HCT116 (cell line): ENCODE measurements around the gene ZDHHC16. TPM values are rescaled to one million over a fixed set of nuclear protein-coding genes. Genes with fewer than 3 reads are reported as not detected.
A peak's percentile ranks its signal among the peaks of the same experiment; 100 is the strongest.

Source experiments
- ATAC-seq: fragments of 200-7000 bp; cut with Tn5 transposase; 2 replicates; pipeline ENCODE4 v1.9.1; 2020; ENCODE audit warnings: mild to moderate bottlenecking, moderate library complexity
- BruUV-seq: library from RNA; stranded (reverse); fragments of 400-500 nt; replicated peaks from 2 replicates; lab custom pipeline; 2021; lab: Mats Ljungman, UMichigan
- CTCF ChIA-PET: fragments of 300-600 bp; sonication (Branson Sonifier 250); formaldehyde crosslinking; loops from one replicate; lab custom pipeline; 2021; ENCODE audit warnings: antibody characterized with exemption; lab: Charles Lee
- POLR2A ChIA-PET: fragments of 300-600, 350-600 bp; sonication (Branson Sonifier 250); formaldehyde crosslinking; loops from one replicate; lab custom pipeline; 2021; ENCODE audit warnings: antibody characterized with exemption; lab: Charles Lee
- RAD21 ChIA-PET, 2 experiments: fragments of 300-600 bp; sonication (Branson Sonifier 250); formaldehyde crosslinking; loops; one replicate each; lab custom pipeline; 2023; ENCODE audit warnings: low total read pairs in 2 of 2; ENCODE audit not compliant: uncharacterized antibody in 2 of 2, unreplicated experiment in 2 of 2, low non-redundant PET in 1 of 2; lab: Charles Lee
- DNase-seq: peaks from one replicate; pipeline ENCODE4 v3.0.0-alpha.2; 2010; ENCODE audit warnings: low read depth, low spot score
- H2AFZ ChIP-seq: fragments of 200-600 bp; shearing (Covaris generic), sonication (generic); 2 replicates; pipeline ENCODE4 v1.6.1; 2017; ENCODE audit warnings: low read depth, mixed run types, mixed read lengths, antibody characterized with exemption, low read length; ENCODE audit not compliant: poor library complexity, severe bottlenecking
- H3K27ac ChIP-seq: 2 replicates; pipeline ENCODE4 v1.5.1; 2012; ENCODE audit warnings: low read depth, low read length
- H3K27me3 ChIP-seq: fragments of 200-600 bp; sonication (generic); 2 replicates; pipeline ENCODE4 v1.6.1; 2016; ENCODE audit warnings: mixed run types, low read length, mixed read lengths; ENCODE audit not compliant: insufficient read depth
- H3K36me3 ChIP-seq, 2 experiments: fragments of 200-500 bp in 1 of 2; fragments of 200-600 bp in 1 of 2; sonication (Bioruptor generic) in 1 of 2; sonication (generic) in 1 of 2; 2 replicates each; pipeline versions ENCODE4 v1.5.1 to v1.6.1; 2014 to 2016; ENCODE audit warnings: low read length in 2 of 2, inconsistent platforms in 1 of 2, mixed read lengths in 1 of 2, mixed run types in 1 of 2; ENCODE audit not compliant: insufficient read depth in 2 of 2, control insufficient read depth in 1 of 2
- H3K4me1 ChIP-seq, 2 experiments: fragments of 200-600 bp in 1 of 2; sonication (generic) in 1 of 2; 2 replicates each; pipeline versions ENCODE4 v1.5.1 to v1.6.1; 2012 to 2017; ENCODE audit warnings: low read length in 2 of 2, inconsistent platforms in 1 of 2, mild to moderate bottlenecking in 1 of 2, mixed read lengths in 1 of 2, mixed run types in 1 of 2, moderate library complexity in 1 of 2; ENCODE audit not compliant: insufficient read depth in 2 of 2, control insufficient read depth in 1 of 2
- H3K4me2 ChIP-seq: fragments of 200-600 bp; sonication (generic); 2 replicates; pipeline ENCODE4 v1.6.1; 2017; ENCODE audit warnings: mixed run types, low read length, mixed read lengths
- H3K4me3 ChIP-seq, 2 experiments: fragments of 200-600 bp in 1 of 2; sonication (generic) in 1 of 2; replicated peaks in 1 of 2; 2 replicates each; pipeline ENCODE4 v1.5.1; 2011 to 2016; ENCODE audit warnings: low read length in 2 of 2, control low read depth in 1 of 2, low read depth in 1 of 2, mild to moderate bottlenecking in 1 of 2, mixed read lengths in 1 of 2, mixed run types in 1 of 2
- H3K79me2 ChIP-seq: fragments of 200-600 bp; sonication (generic); 2 replicates; pipeline ENCODE4 v1.6.1; 2017; ENCODE audit warnings: mild to moderate bottlenecking, mixed run types, low read length, moderate library complexity, mixed read lengths; ENCODE audit not compliant: insufficient read depth
- H3K9ac ChIP-seq: fragments of 200-600 bp; sonication (generic); 2 replicates; pipeline ENCODE4 v1.6.1; 2016; ENCODE audit warnings: low read length, mixed read lengths
- H3K9me2 ChIP-seq: fragments of 200-600 bp; sonication (generic), shearing (Covaris generic); 2 replicates; pipeline ENCODE4 v1.6.1; 2017; ENCODE audit warnings: mixed run types, mild to moderate bottlenecking, moderate library complexity; ENCODE audit not compliant: insufficient read depth
- H3K9me3 ChIP-seq, 2 experiments: fragments of 200-500 bp in 1 of 2; fragments of 200-600 bp in 1 of 2; sonication (Bioruptor generic) in 1 of 2; sonication (generic) in 1 of 2; 2 replicates each; pipeline ENCODE4 v1.6.1; 2014 to 2017; ENCODE audit warnings: low read length in 2 of 2, mixed read lengths in 2 of 2, inconsistent platforms in 1 of 2, low read depth in 1 of 2, mild to moderate bottlenecking in 1 of 2, mixed run types in 1 of 2, moderate library complexity in 1 of 2; ENCODE audit not compliant: control insufficient read depth in 1 of 2, insufficient read depth in 1 of 2
- H4K20me1 ChIP-seq: fragments of 200-600 bp; sonication (generic), shearing (Covaris generic); 2 replicates; pipeline ENCODE4 v1.6.1; 2017; ENCODE audit warnings: mixed run types, mild to moderate bottlenecking, moderate library complexity; ENCODE audit not compliant: insufficient read depth
- CBX3 ChIP-seq: IDR thresholded peaks from 2 replicates; pipeline ENCODE4 v1.6.1; 2012; ENCODE audit warnings: low read depth
- EGR1 ChIP-seq: IDR thresholded peaks from 2 replicates; pipeline ENCODE4 v1.6.1; 2012; ENCODE audit warnings: low read depth
- EZH2 ChIP-seq: fragments of 200-600 bp; sonication (generic); IDR thresholded peaks from 2 replicates; pipeline ENCODE4 v1.6.1; 2017; ENCODE audit warnings: antibody characterized with exemption, mixed run types
- POLR2AphosphoS5 ChIP-seq: IDR thresholded peaks from 2 replicates; pipeline ENCODE4 v1.6.1; 2011; ENCODE audit warnings: mild to moderate bottlenecking, low read depth, low read length, moderate library complexity
- RAD21 ChIP-seq: IDR thresholded peaks from 2 replicates; pipeline ENCODE4 v1.6.1; 2012; ENCODE audit warnings: low read depth, mild to moderate bottlenecking
- SIN3A ChIP-seq: IDR thresholded peaks from 2 replicates; pipeline ENCODE4 v1.6.1; 2012; ENCODE audit warnings: low read depth
- SRF ChIP-seq: IDR thresholded peaks from 2 replicates; pipeline ENCODE4 v1.6.1; 2012; ENCODE audit warnings: low read depth
- ZFX ChIP-seq: fragments of 450-650 bp; IDR thresholded peaks from 2 replicates; pipeline ENCODE4 v1.6.1; 2017
- intact Hi-C: fragments of 100-400 bp; cut with micrococcal nuclease; formaldehyde crosslinking; loops from 2 replicates; pipeline ENCODE4 v1.10.0; 2022
- total RNA-seq: library from RNA; stranded (reverse); gene quantifications from one replicate; pipeline ENCODE4 v1.2.1, GENCODE V29; 2021; ENCODE audit not compliant: unreplicated experiment
- TF ChIP-seq, protein P1 (sequence below): IDR thresholded peaks from 2 replicates; pipeline ENCODE4 v1.6.1; 2011; ENCODE audit warnings: mild to moderate bottlenecking, low read length, moderate library complexity; ENCODE audit not compliant: insufficient replicate concordance; ENCODE audit errors: extremely low read depth
- TF ChIP-seq, protein P2 (sequence below): IDR thresholded peaks from 2 replicates; pipeline ENCODE4 v1.6.1; 2012
- TF ChIP-seq, protein P3 (sequence below), 3 experiments: fragments of 200-600 bp in 1 of 3; sonication (generic) in 1 of 3; IDR thresholded peaks in 2 of 3; conservative IDR thresholded peaks in 1 of 3; 2 replicates each; pipeline ENCODE4 v1.5.1; 2012 to 2017; ENCODE audit warnings: low read depth in 2 of 3, low read length in 2 of 3, antibody characterized with exemption in 1 of 3, borderline replicate concordance in 1 of 3, control low read depth in 1 of 3, mild to moderate bottlenecking in 1 of 3, mixed read lengths in 1 of 3, mixed run types in 1 of 3, moderate library complexity in 1 of 3; ENCODE audit not compliant: insufficient read depth in 1 of 3
- TF ChIP-seq, protein P4 (sequence below): IDR thresholded peaks from 2 replicates; pipeline ENCODE4 v1.6.1; 2012; ENCODE audit warnings: low read depth

ZDHHC16 gene
- total RNA-seq, 1 experiment from 2014 or later, result 34.0 TPM

DNA sequence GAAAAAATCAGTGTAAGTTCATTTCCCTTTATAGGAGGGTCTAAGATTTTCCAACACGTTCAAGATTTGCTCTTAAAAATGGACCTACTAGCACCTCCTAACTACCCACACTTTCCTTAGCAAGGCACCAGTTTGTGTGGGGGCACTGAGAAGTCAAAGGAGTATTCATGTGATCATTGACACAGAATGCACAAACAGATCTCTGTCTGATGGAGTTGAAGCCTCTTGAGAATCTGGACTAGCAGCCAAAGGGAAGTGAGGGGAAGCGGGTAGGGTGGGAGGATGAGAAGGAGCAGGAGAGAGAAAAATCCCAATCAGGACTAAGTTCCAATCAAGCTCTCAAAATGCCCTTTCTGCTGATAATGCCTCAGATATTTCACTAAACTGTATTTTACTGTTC lies 48.2 kb downstream of the ZDHHC16 start:
- intact Hi-C loops, result no loop called here
- Histone ChIP-seq H3K79me2 (peaks cover 87% of the 10 kb centered on the region), H2AFZ (no peak overlapping the region), H3K27ac (no peak overlapping the region), H3K9me3 (no peaks in the 10 kb centered on the region), H3K9me2 (no peaks in the 10 kb centered on the region), H3K4me2 (no peak overlapping the region), H3K4me1 (peaks cover 2 to 8% of the 10 kb centered on the region in 2 experiments; a peak in 2 of 4 replicates), H3K9ac (no peak overlapping the region), H3K27me3 (no peaks in the 10 kb centered on the region), H3K4me3 (no peak overlapping the region), H3K36me3 (no peaks in the 10 kb centered on the region; a peak in 1 of 4 replicates), H4K20me1 (no peaks in the 10 kb centered on the region)
- POLR2A ChIA-PET, result no interaction called here
- BruUV-seq, result no TSS peak
- CTCF ChIA-PET, result no interaction called here
- no peak for DNase-seq
- TF ChIP-seq, protein P1, sequence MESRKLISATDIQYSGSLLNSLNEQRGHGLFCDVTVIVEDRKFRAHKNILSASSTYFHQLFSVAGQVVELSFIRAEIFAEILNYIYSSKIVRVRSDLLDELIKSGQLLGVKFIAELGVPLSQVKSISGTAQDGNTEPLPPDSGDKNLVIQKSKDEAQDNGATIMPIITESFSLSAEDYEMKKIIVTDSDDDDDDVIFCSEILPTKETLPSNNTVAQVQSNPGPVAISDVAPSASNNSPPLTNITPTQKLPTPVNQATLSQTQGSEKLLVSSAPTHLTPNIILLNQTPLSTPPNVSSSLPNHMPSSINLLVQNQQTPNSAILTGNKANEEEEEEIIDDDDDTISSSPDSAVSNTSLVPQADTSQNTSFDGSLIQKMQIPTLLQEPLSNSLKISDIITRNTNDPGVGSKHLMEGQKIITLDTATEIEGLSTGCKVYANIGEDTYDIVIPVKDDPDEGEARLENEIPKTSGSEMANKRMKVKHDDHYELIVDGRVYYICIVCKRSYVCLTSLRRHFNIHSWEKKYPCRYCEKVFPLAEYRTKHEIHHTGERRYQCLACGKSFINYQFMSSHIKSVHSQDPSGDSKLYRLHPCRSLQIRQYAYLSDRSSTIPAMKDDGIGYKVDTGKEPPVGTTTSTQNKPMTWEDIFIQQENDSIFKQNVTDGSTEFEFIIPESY, result no peak
- RAD21 ChIA-PET, result no interaction called here
- no peak for ATAC-seq

DNA sequence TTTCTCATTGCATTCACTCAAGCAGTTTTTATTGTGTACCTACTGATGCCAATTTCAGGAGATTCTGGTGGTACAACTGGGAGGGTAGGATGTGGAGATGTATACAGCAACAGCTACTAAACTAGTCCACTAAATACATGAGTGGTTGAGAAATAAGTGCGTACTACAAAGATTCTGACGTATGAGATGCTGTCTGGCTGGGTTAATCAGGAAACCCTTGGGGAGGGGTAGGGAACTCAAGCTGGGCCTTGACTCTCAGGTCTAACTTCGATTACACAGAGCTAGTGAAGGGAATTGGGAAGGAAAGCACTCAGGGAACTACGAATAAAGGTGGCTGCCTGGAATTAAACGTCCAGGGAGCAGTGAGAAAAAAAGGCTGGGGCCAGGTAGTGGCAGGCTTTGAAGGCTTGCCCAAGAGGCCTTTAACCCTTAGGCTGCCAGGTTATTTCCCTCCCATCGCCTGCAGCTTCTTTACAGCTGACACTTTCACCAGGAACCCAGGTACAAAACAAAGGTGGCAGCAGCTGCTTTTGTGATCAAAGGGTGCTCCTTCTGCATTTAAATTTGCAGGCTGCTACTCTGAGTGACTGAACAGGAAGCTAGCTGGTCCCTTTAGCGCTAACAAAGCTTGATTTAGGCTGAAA lies 49.0 kb downstream of the ZDHHC16 start:
- Histone ChIP-seq H3K4me2 (no peak overlapping the region), H3K4me3 (no peak overlapping the region), H4K20me1 (no peaks in the 10 kb centered on the region), H3K36me3 (no peaks in the 10 kb centered on the region; a peak in 1 of 4 replicates), H3K9me3 (no peaks in the 10 kb centered on the region), H3K27ac (no peak overlapping the region), H3K4me1 (peaks cover 5 to 12% of the 10 kb centered on the region in 2 experiments; a peak in 3 of 4 replicates), H3K9me2 (no peaks in the 10 kb centered on the region), H3K9ac (no peak overlapping the region), H3K27me3 (no peaks in the 10 kb centered on the region), H3K79me2 (peaks cover 79% of the 10 kb centered on the region), H2AFZ (no peak overlapping the region)
- ChIA-PET CTCF (no interaction called here), POLR2A (no interaction called here), RAD21 (no interaction called here)
- BruUV-seq, result TSS peak; percentile 1
- no peak for DNase-seq
- no peak for ATAC-seq
- intact Hi-C loops, result loop anchor here (5.0 kb wide), 1 partner anchor 48 kb away; the partner anchor contains the start of genes EXOSC1 and ZDHHC16
- no peak for TF ChIP-seq RAD21
- TF ChIP-seq ZFX, result no peak
- no peak for TF ChIP-seq EGR1
- TF ChIP-seq EZH2, result no peak
- TF ChIP-seq SRF, result no peak
- TF ChIP-seq POLR2AphosphoS5, result no peak
- no peak for TF ChIP-seq SIN3A
- no peak for TF ChIP-seq CBX3
- TF ChIP-seq, protein P2, sequence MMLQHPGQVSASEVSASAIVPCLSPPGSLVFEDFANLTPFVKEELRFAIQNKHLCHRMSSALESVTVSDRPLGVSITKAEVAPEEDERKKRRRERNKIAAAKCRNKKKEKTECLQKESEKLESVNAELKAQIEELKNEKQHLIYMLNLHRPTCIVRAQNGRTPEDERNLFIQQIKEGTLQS, result no peak
- TF ChIP-seq, protein P3, sequence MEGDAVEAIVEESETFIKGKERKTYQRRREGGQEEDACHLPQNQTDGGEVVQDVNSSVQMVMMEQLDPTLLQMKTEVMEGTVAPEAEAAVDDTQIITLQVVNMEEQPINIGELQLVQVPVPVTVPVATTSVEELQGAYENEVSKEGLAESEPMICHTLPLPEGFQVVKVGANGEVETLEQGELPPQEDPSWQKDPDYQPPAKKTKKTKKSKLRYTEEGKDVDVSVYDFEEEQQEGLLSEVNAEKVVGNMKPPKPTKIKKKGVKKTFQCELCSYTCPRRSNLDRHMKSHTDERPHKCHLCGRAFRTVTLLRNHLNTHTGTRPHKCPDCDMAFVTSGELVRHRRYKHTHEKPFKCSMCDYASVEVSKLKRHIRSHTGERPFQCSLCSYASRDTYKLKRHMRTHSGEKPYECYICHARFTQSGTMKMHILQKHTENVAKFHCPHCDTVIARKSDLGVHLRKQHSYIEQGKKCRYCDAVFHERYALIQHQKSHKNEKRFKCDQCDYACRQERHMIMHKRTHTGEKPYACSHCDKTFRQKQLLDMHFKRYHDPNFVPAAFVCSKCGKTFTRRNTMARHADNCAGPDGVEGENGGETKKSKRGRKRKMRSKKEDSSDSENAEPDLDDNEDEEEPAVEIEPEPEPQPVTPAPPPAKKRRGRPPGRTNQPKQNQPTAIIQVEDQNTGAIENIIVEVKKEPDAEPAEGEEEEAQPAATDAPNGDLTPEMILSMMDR (IDR thresholded peaks at IDR 0.05 in 2 of 3, conservative IDR thresholded peaks at IDR 0.05 in 1 of 3; ENCODE audit: borderline replicate concordance in 1 of 3, insufficient read depth in 1 of 3, low read depth in 2 of 3, low read length in 2 of 3), result no peak
- TF ChIP-seq, protein P4, sequence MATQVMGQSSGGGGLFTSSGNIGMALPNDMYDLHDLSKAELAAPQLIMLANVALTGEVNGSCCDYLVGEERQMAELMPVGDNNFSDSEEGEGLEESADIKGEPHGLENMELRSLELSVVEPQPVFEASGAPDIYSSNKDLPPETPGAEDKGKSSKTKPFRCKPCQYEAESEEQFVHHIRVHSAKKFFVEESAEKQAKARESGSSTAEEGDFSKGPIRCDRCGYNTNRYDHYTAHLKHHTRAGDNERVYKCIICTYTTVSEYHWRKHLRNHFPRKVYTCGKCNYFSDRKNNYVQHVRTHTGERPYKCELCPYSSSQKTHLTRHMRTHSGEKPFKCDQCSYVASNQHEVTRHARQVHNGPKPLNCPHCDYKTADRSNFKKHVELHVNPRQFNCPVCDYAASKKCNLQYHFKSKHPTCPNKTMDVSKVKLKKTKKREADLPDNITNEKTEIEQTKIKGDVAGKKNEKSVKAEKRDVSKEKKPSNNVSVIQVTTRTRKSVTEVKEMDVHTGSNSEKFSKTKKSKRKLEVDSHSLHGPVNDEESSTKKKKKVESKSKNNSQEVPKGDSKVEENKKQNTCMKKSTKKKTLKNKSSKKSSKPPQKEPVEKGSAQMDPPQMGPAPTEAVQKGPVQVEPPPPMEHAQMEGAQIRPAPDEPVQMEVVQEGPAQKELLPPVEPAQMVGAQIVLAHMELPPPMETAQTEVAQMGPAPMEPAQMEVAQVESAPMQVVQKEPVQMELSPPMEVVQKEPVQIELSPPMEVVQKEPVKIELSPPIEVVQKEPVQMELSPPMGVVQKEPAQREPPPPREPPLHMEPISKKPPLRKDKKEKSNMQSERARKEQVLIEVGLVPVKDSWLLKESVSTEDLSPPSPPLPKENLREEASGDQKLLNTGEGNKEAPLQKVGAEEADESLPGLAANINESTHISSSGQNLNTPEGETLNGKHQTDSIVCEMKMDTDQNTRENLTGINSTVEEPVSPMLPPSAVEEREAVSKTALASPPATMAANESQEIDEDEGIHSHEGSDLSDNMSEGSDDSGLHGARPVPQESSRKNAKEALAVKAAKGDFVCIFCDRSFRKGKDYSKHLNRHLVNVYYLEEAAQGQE, result no peak
